Measurements from ENCODE around the gene NRP1.

Gene NRP1

GRCh38 chr10:33328253-33328652 lies 6.2 kb downstream of the NRP1 start:
- no peak for ATAC-seq (replicated peaks; ENCODE audit: extremely low read depth, poor library complexity, severe bottlenecking)
- Mint-ChIP-seq H3K27me3 (peaks cover 81% of the 10 kb centered on the region), H3K36me3 (ENCODE audit: insufficient read depth) (no peaks in the 10 kb centered on the region)

GRCh38 chr10:33327751-33328150 lies 6.7 kb downstream of the NRP1 start:
- ATAC-seq (replicated peaks; ENCODE audit: extremely low read depth, poor library complexity, severe bottlenecking) (no peak), DNase-seq (ENCODE audit: low spot score in 2 of 2) (no peak)
- Mint-ChIP-seq H3K4me3 (no peak overlapping the region), H3K27me3 (peaks cover 78% of the 10 kb centered on the region), H3K27ac (ENCODE audit: low read depth) (no peak overlapping the region), H3K36me3 (ENCODE audit: insufficient read depth) (no peaks in the 10 kb centered on the region), H3K4me1 (no peaks in the 10 kb centered on the region), H3K9me3 (no peaks in the 10 kb centered on the region)

More at GRCh38 chr10:33328253-33328652, 6.2 kb downstream of the NRP1 start:
- Mint-ChIP-seq H3K27ac (ENCODE audit: low read depth) (no peak overlapping the region), H3K9me3 (no peaks in the 10 kb centered on the region), H3K4me3 (no peak overlapping the region), H3K4me1 (no peaks in the 10 kb centered on the region)
- DNase-seq (ENCODE audit: low spot score in 2 of 2): no peak

DNA sequence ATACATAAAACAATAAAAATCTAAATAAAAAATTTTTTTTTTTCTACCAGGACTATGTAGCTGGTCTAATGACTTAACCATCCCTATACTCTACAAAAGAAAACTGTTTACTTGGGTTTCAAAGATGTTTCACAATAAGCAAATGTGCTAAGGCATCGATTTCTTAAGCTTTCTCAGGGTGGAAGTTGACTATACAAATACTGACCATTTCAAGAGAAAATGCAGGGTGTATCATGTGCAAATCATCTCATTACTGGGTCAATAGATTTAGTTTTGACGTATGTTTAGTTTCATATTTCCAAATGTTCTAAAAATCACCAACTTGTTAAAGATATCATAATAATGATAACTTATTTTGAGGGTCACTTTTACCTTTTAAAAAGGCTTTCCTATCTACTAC lies 7.5 kb downstream of the NRP1 start:
- Mint-ChIP-seq H3K27ac (ENCODE audit: low read depth) (no peak overlapping the region), H3K27me3 (peaks cover 74% of the 10 kb centered on the region), H3K36me3 (ENCODE audit: insufficient read depth) (no peaks in the 10 kb centered on the region), H3K4me1 (no peaks in the 10 kb centered on the region), H3K4me3 (no peak overlapping the region), H3K9me3 (no peaks in the 10 kb centered on the region)
- ATAC-seq (replicated peaks; ENCODE audit: extremely low read depth, poor library complexity, severe bottlenecking) (no peak), DNase-seq (ENCODE audit: low spot score in 2 of 2) (no peak)

GRCh38 chr10:33325929-33326328 lies 8.5 kb downstream of the NRP1 start:
- Mint-ChIP-seq H3K4me3 (no peak overlapping the region), H3K27me3 (peaks cover 72% of the 10 kb centered on the region), H3K9me3 (no peaks in the 10 kb centered on the region), H3K27ac (ENCODE audit: low read depth) (no peak overlapping the region), H3K4me1 (no peaks in the 10 kb centered on the region), H3K36me3 (ENCODE audit: insufficient read depth) (no peaks in the 10 kb centered on the region)
- ATAC-seq (replicated peaks; ENCODE audit: extremely low read depth, poor library complexity, severe bottlenecking): no peak
- DNase-seq (ENCODE audit: low spot score in 2 of 2): no peak

DNA sequence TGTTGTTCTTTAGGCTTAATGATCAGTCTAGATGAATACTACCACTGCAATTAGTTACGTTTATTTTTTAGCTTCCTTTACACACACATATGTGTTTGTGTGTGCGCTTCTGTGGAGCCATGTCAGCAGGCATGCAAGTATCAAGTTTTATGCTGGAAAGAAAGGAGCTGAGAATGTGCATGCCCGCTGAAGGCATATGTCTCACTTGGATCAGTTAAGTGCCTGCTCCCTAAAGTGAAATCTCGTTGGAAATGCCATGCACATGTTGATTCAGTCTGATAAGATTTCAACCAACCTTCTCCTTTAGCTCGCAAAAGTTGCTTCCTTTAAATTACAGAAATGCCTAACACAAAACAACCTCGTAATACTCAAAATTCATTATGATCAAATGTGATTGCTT lies 10.7 kb downstream of the NRP1 start:
- Mint-ChIP-seq H3K36me3 (ENCODE audit: insufficient read depth) (no peaks in the 10 kb centered on the region), H3K27ac (ENCODE audit: low read depth) (no peak overlapping the region), H3K27me3 (peaks cover 50% of the 10 kb centered on the region), H3K4me1 (no peaks in the 10 kb centered on the region), H3K4me3 (no peak overlapping the region), H3K9me3 (no peaks in the 10 kb centered on the region)
- ATAC-seq (replicated peaks; ENCODE audit: extremely low read depth, poor library complexity, severe bottlenecking) (no peak), DNase-seq (ENCODE audit: low spot score in 2 of 2) (no peak)

- Mint-ChIP-seq H3K27ac (ENCODE audit: low read depth) (no peak overlapping the region), H3K9me3 (no peaks in the 10 kb centered on the region), H3K4me1 (no peaks in the 10 kb centered on the region), H3K27me3 (peaks cover 31% of the 10 kb centered on the region), H3K36me3 (ENCODE audit: insufficient read depth) (no peaks in the 10 kb centered on the region), H3K4me3 (no peak overlapping the region)
- DNase-seq (ENCODE audit: low spot score in 2 of 2) (no peak), ATAC-seq (replicated peaks; ENCODE audit: extremely low read depth, poor library complexity, severe bottlenecking) (no peak)
Measured at GRCh38 chr10:33321516-33321915, 13.0 kb downstream of the NRP1 start.

- H3K4me3 Mint-ChIP-seq: no peak overlapping the region
- no peaks in the 10 kb centered on the region for H3K36me3 Mint-ChIP-seq (ENCODE audit: insufficient read depth)
- H3K27ac Mint-ChIP-seq (ENCODE audit: low read depth): no peak overlapping the region
- DNase-seq (ENCODE audit: low spot score in 2 of 2) (no peak), ATAC-seq (replicated peaks; ENCODE audit: extremely low read depth, poor library complexity, severe bottlenecking) (no peak)
- H3K9me3 Mint-ChIP-seq: no peaks in the 10 kb centered on the region
- no peaks in the 10 kb centered on the region for H3K4me1 Mint-ChIP-seq
- H3K27me3 Mint-ChIP-seq: peaks cover 29% of the 10 kb centered on the region
Measured at GRCh38 chr10:33320288-33320687, 14.2 kb downstream of the NRP1 start.

DNA sequence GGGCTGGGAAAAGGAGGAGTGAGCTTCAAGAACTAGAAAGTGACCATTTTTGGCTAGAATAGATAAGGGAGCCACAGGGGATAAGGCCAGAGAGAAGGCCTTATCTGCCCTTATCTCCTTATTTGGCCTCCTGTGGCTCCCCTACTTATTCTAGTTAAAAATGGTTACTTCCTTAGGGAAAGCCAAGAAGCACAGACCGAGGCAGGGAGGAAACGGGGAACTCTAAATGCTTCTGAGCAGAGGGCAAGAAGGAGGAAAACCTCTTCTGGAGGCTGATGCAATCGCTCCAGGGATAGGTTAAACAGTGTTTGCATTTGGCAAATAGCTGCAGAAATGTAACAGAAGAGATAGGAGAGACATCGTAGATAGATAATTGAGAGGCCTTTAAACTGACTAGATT lies 18.6 kb downstream of the NRP1 start:
- H3K4me1 Mint-ChIP-seq: no peaks in the 10 kb centered on the region
- no peak for DNase-seq (ENCODE audit: low spot score in 2 of 2)
- no peaks in the 10 kb centered on the region for H3K36me3 Mint-ChIP-seq (ENCODE audit: insufficient read depth)
- no peak for ATAC-seq (replicated peaks; ENCODE audit: extremely low read depth, poor library complexity, severe bottlenecking)
- H3K27ac Mint-ChIP-seq (ENCODE audit: low read depth): no peak overlapping the region
- no peak overlapping the region for H3K4me3 Mint-ChIP-seq
- no peaks in the 10 kb centered on the region for H3K9me3 Mint-ChIP-seq
- H3K27me3 Mint-ChIP-seq: peaks cover 32% of the 10 kb centered on the region

- no peak for ATAC-seq (replicated peaks; ENCODE audit: extremely low read depth, poor library complexity, severe bottlenecking)
- Mint-ChIP-seq H3K9me3 (no peaks in the 10 kb centered on the region), H3K27ac (ENCODE audit: low read depth) (no peak overlapping the region), H3K36me3 (ENCODE audit: insufficient read depth) (no peaks in the 10 kb centered on the region), H3K27me3 (peaks cover 41% of the 10 kb centered on the region), H3K4me3 (no peak overlapping the region), H3K4me1 (no peaks in the 10 kb centered on the region)
- no peak for DNase-seq (ENCODE audit: low spot score in 2 of 2)
Measured at GRCh38 chr10:33314811-33315561, 19.5 kb downstream of the NRP1 start.

DNA sequence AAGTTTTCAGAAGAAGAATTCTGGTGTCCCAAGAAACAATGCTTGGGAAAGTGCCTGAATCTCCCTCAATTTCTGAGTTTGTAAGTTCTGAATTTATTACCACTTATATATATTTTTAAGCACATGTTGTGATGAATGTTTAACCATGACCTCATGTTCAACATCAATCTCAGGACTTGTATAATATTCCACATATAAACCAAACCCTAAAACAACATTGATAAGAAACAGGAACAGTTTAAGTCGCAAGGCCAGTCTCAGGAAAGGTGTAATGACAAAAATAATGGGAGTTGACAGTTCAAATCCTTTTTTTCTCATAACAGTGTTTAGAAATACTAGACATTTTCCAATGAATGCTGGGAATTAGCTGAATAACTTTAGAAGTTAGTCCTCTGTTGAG lies 22.8 kb downstream of the NRP1 start:
- Mint-ChIP-seq H3K27ac (ENCODE audit: low read depth) (no peak overlapping the region), H3K4me1 (no peaks in the 10 kb centered on the region), H3K36me3 (ENCODE audit: insufficient read depth) (no peaks in the 10 kb centered on the region)

GRCh38 chr10:33310853-33311252 lies 23.6 kb downstream of the NRP1 start:
- Mint-ChIP-seq H3K27me3 (peaks cover 40% of the 10 kb centered on the region), H3K36me3 (ENCODE audit: insufficient read depth) (no peaks in the 10 kb centered on the region), H3K4me1 (no peaks in the 10 kb centered on the region), H3K9me3 (no peaks in the 10 kb centered on the region), H3K27ac (ENCODE audit: low read depth) (no peak overlapping the region), H3K4me3 (no peak overlapping the region)
- DNase-seq (ENCODE audit: low spot score in 2 of 2) (no peak), ATAC-seq (replicated peaks; ENCODE audit: extremely low read depth, poor library complexity, severe bottlenecking) (no peak)

More for the DNA sequence above, 22.8 kb downstream of the NRP1 start:
- H3K9me3 Mint-ChIP-seq: no peaks in the 10 kb centered on the region
- no peak for ATAC-seq (replicated peaks; ENCODE audit: extremely low read depth, poor library complexity, severe bottlenecking)
- no peak for DNase-seq (ENCODE audit: low spot score in 2 of 2)
- H3K4me3 Mint-ChIP-seq: no peak overlapping the region
- peaks cover 42% of the 10 kb centered on the region for H3K27me3 Mint-ChIP-seq

DNA sequence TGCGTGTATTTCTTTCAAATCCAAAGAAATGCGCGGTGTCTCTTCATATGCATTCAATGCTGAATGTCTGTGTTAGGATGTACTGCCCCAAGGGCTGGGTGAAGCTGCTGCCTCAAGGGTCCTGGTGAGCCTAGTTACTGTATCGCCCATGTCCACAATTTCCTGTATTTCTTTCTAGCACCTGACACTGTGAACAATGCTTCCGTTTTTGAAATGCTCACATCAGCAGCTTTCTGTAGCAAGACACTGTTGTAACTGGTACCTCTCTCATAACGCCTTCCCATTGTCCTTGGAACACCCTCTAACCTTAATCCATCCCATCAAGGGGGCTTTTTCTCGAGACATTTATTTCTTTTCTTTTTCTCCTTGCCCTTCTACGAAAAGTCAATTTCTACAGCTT lies 25.1 kb downstream of the NRP1 start:
- H3K9me3 Mint-ChIP-seq: no peaks in the 10 kb centered on the region
- no peaks in the 10 kb centered on the region for H3K36me3 Mint-ChIP-seq (ENCODE audit: insufficient read depth)
- no peak overlapping the region for H3K27ac Mint-ChIP-seq (ENCODE audit: low read depth)
- no peaks in the 10 kb centered on the region for H3K4me1 Mint-ChIP-seq
- ATAC-seq (replicated peaks; ENCODE audit: extremely low read depth, poor library complexity, severe bottlenecking) (no peak), DNase-seq (ENCODE audit: low spot score in 2 of 2) (no peak)
- no peak overlapping the region for H3K4me3 Mint-ChIP-seq
- H3K27me3 Mint-ChIP-seq: peaks cover 26% of the 10 kb centered on the region

- Mint-ChIP-seq H3K4me3 (no peak overlapping the region), H3K27me3 (peaks cover 22% of the 10 kb centered on the region), H3K36me3 (ENCODE audit: insufficient read depth) (peaks cover 3% of the 10 kb centered on the region), H3K4me1 (no peaks in the 10 kb centered on the region), H3K27ac (ENCODE audit: low read depth) (no peak overlapping the region), H3K9me3 (no peaks in the 10 kb centered on the region)
- ATAC-seq (replicated peaks; ENCODE audit: extremely low read depth, poor library complexity, severe bottlenecking) (no peak), DNase-seq (ENCODE audit: low spot score in 2 of 2) (no peak)
Measured at GRCh38 chr10:33307835-33308234, 26.6 kb downstream of the NRP1 start.

Data from central memory CD8-positive, alpha-beta T cell (primary cell).